GM18858 (cell line): ENCODE measurements around the gene LSMEM2.
"Not testable (repeated sequence)": the region's sequence is repeated elsewhere in the genome, so short reads cannot be mapped to it uniquely, and the experiment has no call there.

Experiments used
- ATAC-seq: cut with Tn5 transposase; IDR thresholded peaks from one replicate; pipeline ENCODE4 v1.9.1; 2021; ENCODE audit not compliant: unreplicated experiment

Gene LSMEM2

GRCh38 chr3:50264383-50264963, 14.4 kb upstream of the LSMEM2 start:
- ATAC-seq = no peak

GRCh38 chr3:50264964-50265485, 13.9 kb upstream of the LSMEM2 start:
- no peak for ATAC-seq

- no peak for ATAC-seq
These were observed 13.3 kb upstream of the LSMEM2 start for GRCh38 chr3:50265571-50265970.

GRCh38 chr3:50266017-50266416, 12.9 kb upstream of the LSMEM2 start:
- ATAC-seq = no peak

- ATAC-seq = no peak
These were observed 12.1 kb upstream of the LSMEM2 start for GRCh38 chr3:50266836-50267235.

DNA sequence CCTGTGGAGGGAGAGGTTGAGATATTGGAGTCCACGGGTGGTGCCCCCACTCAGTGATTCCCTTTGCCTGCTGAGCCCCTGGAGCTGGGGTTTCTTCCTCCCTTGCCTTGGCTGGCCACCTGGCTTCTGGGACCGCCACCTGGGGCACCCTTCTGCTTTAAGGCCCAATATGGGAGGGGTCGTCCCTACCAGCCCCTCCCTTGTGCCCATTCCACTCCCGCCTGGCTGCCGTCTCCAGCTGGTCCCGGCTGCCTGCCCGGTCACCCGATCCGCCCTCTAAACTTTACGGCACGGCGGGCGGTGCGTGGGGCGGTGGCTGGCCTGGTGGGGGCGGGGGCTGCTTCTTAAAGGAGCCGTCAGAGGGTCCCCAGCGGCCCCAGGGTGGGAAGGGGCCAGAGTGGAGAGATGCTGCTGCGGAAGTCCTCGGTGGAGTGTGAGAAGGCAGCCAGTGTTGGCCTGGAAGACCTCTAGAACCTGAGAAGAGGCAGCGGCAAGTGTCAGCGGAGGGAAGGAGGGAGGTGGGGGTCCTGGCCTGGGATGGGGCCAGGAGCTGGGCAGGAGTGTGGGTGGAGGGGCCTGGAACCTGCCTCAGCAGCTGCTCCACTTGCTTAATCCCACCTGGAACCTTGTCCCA, 11.5 kb upstream of the LSMEM2 start:
- no peak for ATAC-seq

GRCh38 chr3:50268276-50268675, 10.6 kb upstream of the LSMEM2 start:
- ATAC-seq = no peak

DNA sequence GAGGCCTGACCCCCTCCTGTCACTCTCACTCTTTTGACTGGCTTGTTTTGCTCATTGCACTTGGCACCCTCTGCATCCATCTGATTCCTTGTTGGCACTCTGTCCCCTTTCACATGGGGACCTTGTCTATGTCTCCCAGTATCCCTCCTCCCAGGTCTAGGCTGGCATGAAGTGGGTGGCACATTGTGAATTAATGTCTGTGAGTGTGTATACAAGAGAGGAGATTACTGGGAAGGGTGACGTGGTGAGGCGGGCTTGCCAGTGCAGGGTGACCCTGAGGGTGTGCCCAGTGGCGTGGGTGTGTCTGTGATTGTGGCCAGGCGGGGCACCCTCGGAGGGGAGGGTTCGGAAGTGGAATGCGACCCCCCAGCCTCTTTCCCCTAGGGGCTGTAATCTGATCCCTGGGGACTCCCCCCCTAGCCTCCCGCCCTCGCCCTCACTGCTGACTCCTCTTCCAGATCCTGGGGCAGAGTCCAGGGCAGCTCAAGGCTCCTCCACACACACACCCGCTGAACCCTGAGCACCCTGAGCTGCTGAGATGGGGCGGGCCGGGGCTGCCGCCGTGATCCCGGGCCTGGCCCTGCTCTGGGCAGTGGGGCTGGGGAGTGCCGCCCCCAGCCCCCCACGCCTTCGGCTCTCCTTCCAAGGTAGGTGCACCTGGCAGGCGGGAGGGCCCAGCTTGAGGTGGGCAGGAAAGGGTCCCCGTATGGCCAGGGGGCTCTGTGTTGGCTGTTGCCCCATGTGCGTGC, 10.0 kb upstream of the LSMEM2 start, which contains the start of gene SEMA3B:
Gene SEMA3B (plus strand): TSS at position 445 of the 749 bp plus-strand sequence. CDS start 94 bp downstream, at position 539.
- ATAC-seq = no peak

DNA sequence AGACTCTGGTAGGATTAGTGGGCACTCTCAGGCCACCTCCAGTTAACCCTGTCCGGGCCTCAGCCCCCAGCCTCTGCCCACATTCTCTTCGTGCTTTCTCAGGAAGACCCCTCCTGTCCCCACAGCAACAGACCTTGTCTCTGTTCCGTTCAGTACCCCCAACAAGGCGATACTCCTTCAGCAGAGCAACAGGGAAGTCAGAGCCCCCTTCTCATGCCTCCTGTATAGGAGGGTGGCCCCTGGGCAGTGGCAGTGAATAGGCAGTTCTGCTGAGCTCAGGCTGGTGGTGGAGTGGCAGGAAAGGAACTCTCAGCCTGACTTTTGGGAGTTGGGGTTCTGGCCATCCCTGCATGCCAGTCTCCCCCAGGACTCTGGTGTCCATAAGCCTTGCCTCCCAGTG, 9.4 kb upstream of the LSMEM2 start:
- no peak for ATAC-seq

DNA sequence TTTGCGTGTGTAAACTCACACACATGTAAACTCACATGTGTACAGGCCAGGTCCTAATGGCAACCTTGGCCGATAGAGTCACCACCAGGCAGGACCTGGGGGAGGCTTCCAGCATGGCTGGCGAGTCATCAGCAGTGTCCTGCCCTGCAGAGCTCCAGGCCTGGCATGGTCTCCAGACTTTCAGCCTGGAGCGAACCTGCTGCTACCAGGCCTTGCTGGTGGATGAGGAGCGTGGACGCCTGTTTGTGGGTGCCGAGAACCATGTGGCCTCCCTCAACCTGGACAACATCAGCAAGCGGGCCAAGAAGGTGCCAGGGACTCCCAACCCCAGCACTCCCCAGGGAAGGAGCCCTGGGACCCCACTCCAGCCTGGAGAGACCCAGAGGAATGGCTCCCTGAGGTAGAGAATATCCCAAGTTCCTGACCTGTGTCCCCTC, 8.9 kb upstream of the LSMEM2 start:
- no peak for ATAC-seq

GRCh38 chr3:50270422-50271224, 8.3 kb upstream of the LSMEM2 start:
- no peak for ATAC-seq

GRCh38 chr3:50271314-50271936, 7.5 kb upstream of the LSMEM2 start:
- no peak for ATAC-seq

GRCh38 chr3:50272538-50272910, 6.4 kb upstream of the LSMEM2 start:
- not testable (repeated sequence) for ATAC-seq

GRCh38 chr3:50272911-50273688, 5.8 kb upstream of the LSMEM2 start:
- peak; percentile 68 for ATAC-seq

DNA sequence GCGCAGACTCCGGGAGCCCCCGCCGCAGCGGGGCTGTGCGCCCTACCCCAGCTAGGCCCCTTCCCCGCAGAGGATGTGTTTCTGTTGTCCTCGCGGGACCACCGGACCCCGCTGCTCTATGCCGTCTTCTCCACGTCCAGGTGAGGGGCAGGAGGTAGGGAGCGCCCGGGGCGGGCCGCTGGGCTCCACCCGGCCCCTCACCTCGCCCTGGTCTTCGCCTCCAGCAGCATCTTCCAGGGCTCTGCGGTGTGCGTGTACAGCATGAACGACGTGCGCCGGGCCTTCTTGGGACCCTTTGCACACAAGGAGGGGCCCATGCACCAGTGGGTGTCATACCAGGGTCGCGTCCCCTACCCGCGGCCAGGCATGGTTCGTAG, 5.2 kb upstream of the LSMEM2 start:
- ATAC-seq = no peak

GRCh38 chr3:50274371-50275104, 4.3 kb upstream of the LSMEM2 start:
- ATAC-seq = no peak

DNA sequence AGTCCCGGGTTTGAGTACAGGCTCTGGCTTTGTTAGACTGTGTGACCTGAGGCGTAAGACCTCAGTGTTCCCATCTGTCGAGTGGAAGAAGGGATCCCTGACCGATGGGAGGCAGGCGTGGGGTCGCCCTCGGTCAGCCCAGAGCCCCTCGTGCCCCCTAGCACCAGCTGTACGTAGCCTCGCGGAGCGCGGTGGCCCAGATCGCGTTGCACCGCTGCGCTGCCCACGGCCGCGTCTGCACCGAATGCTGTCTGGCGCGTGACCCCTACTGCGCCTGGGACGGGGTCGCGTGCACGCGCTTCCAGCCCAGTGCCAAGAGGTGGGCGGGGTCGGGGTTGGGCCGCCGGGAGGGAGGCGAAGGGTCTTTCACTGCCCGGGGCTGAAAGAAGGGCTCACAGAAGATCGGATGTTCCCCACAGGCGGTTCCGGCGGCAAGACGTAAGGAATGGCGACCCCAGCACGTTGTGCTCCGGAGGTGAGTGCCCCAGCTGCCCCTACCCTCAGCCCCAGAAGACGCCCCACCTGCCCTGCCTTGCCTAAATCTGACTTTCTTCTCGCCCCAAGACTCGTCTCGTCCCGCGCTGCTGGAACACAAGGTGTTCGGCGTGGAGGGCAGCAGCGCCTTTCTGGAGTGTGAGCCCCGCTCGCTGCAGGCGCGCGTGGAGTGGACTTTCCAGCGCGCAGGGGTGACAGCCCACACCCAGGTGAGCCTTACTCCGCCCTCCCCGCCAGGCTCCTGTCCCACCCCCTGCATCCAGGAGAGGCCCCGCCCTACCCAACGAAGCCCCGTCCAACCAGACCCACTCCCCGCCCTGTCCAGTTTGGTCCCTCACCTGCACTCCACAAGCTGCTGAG, 3.5 kb upstream of the LSMEM2 start:
- no peak for ATAC-seq

GRCh38 chr3:50275996-50276761, 2.7 kb upstream of the LSMEM2 start:
- ATAC-seq = no peak
